Activated CD8-positive, alpha-beta memory T cell treated with anti-CD3 and anti-CD28 coated beads, Interleukin-2, amount 50 U/mL, for 24 hours (primary cell): ENCODE measurements around the gene SGCG.
"Not testable (repeated sequence)": the region's sequence is repeated elsewhere in the genome, so short reads cannot be mapped to it uniquely, and the experiment has no call there.

ENCODE experiments used
- DNase-seq: peaks from one replicate; pipeline ENCODE4 v3.0.0-alpha.2; 2020; ENCODE audit errors: extremely low read depth

Gene SGCG

GRCh38 chr13:23205807-23206206 is 25.0 kb downstream of the SGCG start:
- no peak for DNase-seq

DNA sequence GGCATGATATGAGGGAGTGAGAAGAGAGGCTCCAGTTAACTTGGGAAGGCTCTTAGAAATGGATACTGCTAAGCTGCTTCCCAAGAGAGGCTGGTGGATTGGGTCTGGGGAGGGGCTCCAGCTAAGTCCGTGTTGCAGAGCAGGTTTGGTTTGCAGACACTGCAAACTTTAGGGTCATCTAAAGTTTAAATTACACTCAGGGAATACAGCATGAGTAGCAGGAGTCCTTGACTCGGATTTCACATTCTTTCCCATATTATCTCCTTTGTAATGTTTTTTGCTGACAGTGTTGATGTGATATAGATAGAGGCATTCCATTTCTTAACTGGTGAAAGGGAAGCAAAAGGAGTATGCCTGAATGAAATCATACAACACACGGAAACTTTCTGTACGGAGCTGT is 31.9 kb downstream of the SGCG start:
- no peak for DNase-seq

GRCh38 chr13:23231241-23231640 is 50.5 kb downstream of the SGCG start:
- no peak for DNase-seq

DNA sequence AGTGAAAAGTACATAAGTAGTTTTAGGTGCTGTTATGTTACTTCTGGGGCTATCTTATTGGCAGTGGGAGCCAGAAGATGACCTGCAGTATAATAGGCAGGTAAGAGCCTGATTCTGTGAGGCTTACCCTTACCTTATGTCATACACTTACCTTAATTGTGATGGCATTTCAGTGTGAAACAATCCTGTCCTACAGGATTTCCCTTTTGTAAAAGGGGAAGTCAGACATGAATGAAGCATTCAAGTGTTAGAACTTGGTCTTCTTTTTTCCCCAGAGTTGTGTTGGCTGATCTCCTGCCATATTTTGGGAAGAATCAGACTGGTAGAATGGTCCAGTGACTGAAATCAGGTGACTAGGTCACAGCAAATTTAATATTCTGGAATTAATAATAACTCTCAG is 55.2 kb downstream of the SGCG start:
- no peak for DNase-seq

DNA sequence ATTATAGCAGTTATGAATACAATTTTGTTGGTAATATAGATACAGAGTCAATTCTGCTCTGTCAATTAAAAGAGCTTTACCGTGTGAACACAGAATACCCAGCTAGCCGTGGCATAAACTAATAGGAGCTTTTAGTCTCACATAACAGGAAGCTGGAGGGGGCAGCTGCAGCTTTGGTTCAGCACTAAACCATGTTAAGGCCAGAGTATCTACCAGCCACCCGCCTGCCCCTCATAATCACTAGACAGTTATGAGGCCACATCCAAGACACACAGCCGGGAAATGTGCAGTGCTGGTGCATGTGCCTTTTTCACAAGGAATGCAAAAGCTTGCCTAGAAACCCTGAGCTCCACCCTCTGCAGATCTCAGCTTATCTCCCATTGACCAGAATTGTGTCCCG is 62.3 kb downstream of the SGCG start:
- DNase-seq: no peak

DNA sequence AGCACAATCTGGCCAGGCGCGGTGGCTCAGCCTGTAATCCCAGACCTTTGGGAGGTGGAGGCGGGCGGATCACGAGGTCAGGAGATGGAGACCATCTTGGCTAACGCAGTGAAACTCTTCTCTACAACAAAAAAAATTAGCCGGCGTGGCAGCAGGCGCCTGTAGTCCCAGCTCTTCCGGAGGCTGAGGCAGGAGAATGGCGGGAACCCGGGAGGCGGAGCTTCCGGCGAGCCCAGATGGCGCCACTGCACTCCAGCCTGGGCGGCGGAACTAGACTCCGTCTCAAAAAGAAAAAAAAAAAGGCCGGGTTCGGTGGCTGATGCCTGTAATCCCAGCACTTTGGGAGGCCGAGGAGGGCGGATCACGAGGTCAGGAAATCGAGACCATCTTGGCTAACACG is 67.6 kb downstream of the SGCG start:
- not testable (repeated sequence) for DNase-seq

- DNase-seq: no peak
These were observed 73.7 kb downstream of the SGCG start for GRCh38 chr13:23254506-23254905.

DNA sequence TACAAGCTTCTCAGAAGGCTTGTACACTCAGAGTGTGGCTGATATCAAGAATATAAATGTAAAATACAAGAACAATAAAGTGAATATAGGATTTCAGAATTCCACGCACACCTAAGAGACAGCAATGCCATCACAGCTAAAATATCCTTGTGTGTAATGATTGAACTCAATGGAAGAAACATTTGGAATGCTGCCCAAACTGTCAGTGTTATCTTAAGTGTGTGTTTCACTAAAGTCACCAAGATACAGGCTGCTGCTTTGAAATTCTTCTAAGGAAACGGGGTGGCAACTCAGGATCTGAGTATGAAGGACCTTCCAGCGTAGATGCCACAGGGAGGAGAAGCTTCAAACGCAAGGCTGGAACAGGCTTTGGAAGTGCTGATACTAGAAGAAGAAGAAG is 86.8 kb downstream of the SGCG start:
- DNase-seq: no peak

DNA sequence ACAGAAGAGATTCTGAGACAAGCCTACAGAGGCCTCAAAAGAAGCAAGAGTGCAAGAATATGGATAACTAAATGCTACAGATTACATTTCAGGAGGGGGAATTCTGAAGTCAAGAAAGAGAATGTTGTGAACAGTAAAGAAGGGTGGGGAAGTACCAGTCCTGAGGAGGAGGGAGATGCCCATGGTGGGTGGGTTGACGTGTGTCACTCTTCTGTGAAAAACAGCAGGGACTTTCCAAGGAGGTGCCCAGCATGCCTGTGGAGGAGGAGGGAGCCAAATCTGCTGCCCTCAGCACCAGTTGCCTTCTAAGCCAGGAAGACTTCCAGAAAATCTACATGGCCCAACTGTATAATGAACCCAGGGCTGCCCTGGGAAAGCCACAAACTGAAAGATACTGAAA is 87.7 kb downstream of the SGCG start:
- no peak for DNase-seq

- no peak for DNase-seq
These were observed 90.6 kb downstream of the SGCG start for GRCh38 chr13:23271331-23271730.

DNA sequence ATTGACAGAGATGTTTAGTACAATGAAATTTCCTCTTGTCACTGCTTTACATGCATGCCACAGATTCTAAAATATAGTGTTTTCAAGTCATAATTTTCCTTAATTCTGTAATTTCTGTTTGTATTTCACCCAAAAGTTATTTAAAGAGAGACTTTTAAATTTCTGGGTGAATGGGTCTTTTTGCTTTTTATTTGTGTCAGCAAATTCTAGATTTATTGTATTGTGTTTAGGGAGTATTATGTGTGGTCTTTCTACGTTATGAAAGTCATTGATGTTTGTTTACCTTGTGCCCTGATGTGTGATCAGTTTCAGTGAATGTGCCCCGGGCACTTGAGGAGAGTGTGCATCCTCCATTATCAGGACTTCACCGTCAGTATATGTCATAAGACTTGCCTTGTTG is 92.7 kb downstream of the SGCG start:
- DNase-seq: no peak

GRCh38 chr13:23279321-23279720 is 98.5 kb downstream of the SGCG start:
- DNase-seq: no peak

- DNase-seq: no peak
These were observed 107.8 kb downstream of the SGCG start for GRCh38 chr13:23288564-23288963.

- no peak for DNase-seq
These were observed 108.2 kb downstream of the SGCG start for GRCh38 chr13:23288995-23289394.

DNA sequence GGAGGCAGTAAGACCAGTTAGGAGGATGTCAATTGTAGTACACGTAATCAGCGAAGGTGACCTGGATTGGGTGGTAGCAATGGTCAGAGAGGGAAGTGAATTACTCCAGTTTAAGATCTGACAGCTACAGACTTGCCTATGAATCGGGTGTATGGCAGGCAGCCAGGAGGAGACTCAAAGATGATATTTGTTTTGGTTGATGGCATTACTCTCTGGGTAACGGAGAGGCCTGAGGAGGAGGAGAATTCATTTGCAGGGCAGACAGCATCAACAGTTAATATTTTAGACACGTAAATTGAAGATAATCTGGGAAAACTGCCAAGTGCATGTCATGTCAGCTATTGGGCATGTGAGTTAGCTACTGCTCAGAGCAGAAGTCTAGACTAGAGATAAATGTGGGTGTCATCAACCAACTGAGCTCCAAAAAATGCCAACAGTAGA is 109.2 kb downstream of the SGCG start:
- no peak for DNase-seq

DNA sequence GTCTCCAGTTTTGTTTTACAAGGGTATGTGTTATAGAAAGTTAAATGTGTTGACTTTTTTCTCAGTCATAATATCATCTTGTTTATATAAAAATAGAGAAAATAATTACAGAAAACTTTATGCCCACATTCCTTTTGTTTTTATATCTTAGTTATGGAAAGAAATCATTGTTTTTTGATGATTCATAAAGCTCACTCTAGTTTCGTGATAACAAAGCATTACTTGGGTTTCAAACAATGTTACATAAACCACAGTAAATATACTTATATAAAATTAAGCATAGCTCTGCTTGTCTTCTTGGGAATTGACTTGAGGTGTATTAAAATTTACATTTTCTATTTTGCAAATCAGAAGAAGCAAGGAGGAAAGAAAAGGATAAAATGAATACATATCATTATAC is 111.8 kb downstream of the SGCG start:
- DNase-seq: no peak

DNA sequence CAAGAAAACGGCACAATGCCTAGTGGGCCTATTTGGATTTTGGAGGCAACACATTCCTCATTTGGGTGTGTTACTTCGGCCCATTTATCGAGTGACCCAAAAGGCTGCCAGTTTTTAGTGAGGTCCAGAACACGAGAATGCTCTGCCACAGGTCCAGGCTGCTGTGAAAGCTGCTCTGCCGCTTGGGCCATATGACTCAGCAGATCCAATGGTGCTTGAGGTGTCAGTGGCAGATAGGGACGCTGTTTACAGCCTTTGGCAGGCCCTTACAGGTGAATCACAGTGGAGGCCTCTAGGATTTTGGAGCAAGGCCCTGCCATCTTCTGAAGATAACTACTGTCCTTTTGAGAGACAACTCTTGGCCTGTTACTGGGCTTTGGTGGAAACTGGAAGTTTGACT is 134.1 kb downstream of the SGCG start:
- not testable (repeated sequence) for DNase-seq

GRCh38 chr13:23319883-23320224 is 139.1 kb downstream of the SGCG start:
- no peak for DNase-seq

DNA sequence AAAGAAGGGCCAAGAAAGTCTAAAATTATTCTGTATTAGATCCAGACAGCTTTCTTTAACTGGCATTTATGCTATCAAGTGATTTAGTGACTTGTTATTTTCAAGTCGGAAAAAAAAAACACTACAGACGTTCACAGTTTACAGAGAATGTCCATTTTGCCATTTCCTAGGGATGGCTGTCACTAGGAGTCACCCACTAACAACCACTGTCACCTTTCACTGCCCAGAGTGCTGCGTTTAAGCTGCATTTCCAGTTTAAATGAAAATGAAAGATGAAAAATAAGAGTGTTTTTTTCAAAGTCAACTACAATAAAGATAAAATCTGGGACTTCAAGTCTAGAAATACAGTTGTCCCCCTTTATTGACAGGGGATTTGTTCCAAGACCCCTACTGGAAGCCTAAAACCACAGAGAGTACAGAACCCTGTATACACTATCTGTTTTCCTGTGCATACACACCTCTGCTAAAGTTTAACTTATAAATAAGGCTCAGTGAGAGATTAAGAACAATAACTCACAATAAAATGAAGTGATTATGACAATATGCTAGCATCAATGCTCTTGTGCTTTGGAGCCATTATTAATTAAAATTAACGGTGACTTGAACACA is 140.3 kb downstream of the SGCG start:
- no peak for DNase-seq

DNA sequence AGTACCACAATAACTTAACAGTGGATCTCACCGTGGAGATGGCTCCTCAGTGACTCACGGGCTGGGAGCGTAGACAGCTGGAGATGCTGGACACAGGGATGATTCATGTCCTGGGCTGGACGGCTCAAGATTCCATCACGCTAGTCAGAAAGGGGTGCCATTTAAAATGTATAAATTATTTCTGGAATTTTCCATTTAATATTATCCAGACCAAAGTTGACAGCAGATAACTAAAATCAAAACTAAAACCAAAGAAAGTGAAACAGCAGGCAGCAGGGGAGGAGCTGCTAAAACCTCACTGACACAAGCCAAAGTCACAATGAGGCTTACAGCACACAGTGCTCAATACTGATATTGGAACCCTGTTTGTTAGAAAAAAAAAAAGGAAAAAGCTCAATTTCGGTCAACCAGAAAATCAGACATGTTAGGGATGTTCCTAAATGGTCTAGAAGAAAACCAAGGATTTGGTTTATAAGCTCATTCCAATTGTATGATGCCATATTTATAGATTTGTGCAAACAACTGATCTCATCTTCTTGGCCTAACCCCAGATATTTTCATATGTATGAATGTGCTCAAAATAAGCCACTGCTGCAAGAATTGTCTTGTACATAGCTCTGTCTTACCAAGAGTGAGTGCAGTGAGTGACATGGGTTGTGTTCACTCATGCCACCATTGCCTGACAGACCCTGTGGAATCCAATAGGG is 140.9 kb downstream of the SGCG start:
- DNase-seq: no peak

- DNase-seq: no peak
These were observed 141.9 kb downstream of the SGCG start for GRCh38 chr13:23322353-23323336.

DNA sequence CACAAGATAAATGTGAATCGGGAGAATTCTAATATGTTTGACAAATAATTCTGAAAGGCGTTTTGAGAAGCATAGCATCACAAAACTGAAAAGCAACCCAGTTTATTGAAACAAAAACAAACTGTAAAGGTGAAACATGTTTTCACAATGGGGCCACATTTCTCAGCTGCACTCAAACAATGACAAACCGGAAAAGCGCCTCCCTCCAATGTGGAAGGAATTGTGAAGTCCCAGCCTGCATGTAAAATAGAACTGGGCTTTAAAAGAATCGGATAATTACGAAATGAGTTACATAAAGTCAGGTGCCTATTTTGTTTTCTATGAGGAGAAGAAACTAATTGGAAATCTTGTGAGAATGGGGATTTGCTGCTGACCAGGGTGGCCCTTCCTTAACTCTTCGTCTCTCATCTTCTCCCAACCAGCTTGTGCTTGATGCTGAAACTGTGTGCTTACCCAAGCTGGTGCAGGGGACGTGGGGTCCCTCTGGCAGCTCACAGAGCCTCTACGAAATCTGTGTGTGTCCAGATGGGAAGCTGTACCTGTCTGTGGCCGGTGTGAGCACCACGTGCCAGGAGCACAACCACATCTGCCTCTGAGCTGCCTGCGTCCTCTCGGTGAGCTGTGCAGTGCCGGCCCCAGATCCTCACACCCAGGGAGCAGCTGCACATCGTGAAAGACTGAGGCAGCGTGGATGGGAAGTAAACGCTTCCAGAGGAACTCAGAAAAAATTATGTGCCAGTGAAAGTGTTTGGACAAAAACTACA is 143.3 kb downstream of the SGCG start:
- no peak for DNase-seq
